ENCODE measurements around the gene AKAP13.

Gene AKAP13

GRCh38 chr15:85397926-85398325, 17.5 kb downstream of the AKAP13 start:
- DNase-seq (ENCODE audit: insufficient read length, low spot score) (no peak), FAIRE-seq (no peak)
- TF ChIP-seq CTCF (IDR thresholded peaks at IDR 0.05; ENCODE audit: insufficient read depth, missing control alignments): no peak

- TF ChIP-seq CTCF (IDR thresholded peaks at IDR 0.05; ENCODE audit: insufficient read depth, missing control alignments): no peak
- FAIRE-seq (no peak), DNase-seq (ENCODE audit: insufficient read length, low spot score) (no peak)
These were observed 18.4 kb downstream of the AKAP13 start for GRCh38 chr15:85398822-85399221.

- DNase-seq (ENCODE audit: insufficient read length, low spot score) (no peak), FAIRE-seq (no peak)
- no peak for TF ChIP-seq CTCF (IDR thresholded peaks at IDR 0.05; ENCODE audit: insufficient read depth, missing control alignments)
These were observed 19.2 kb downstream of the AKAP13 start for GRCh38 chr15:85399627-85400026.

GRCh38 chr15:85400606-85401005, 20.2 kb downstream of the AKAP13 start:
- no peak for DNase-seq (ENCODE audit: insufficient read length, low spot score)
- TF ChIP-seq CTCF (IDR thresholded peaks at IDR 0.05; ENCODE audit: insufficient read depth, missing control alignments): no peak
- no peak for FAIRE-seq

- no peak for TF ChIP-seq CTCF (IDR thresholded peaks at IDR 0.05; ENCODE audit: insufficient read depth, missing control alignments)
- DNase-seq (ENCODE audit: insufficient read length, low spot score): no peak
- peak; percentile 11 for FAIRE-seq
These were observed 20.8 kb downstream of the AKAP13 start for GRCh38 chr15:85401108-85401774.

GRCh38 chr15:85402195-85402881, 21.9 kb downstream of the AKAP13 start:
- no peak for DNase-seq (ENCODE audit: insufficient read length, low spot score)

More at GRCh38 chr15:85402195-85402881, 21.9 kb downstream of the AKAP13 start:
- FAIRE-seq: peak; percentile 44
- no peak for TF ChIP-seq CTCF (IDR thresholded peaks at IDR 0.05; ENCODE audit: insufficient read depth, missing control alignments)

Data from D721Med (cell line).